Prostate gland (tissue), 2 donors: ENCODE measurements around the gene CHAF1A. TPM values are rescaled to one million over a fixed set of nuclear protein-coding genes. Genes with fewer than 3 reads are reported as not detected.
A peak's percentile ranks its signal among the peaks of the same experiment; 100 is the strongest.

Source experiments
- DNase-seq: peaks from one replicate; pipeline ENCODE4 v3.0.0-alpha.2; 2019; ENCODE audit warnings: low spot score
- H3K27ac ChIP-seq, 2 donors: fragments of 200-600 bp; sonication (generic); 2 replicates each; pipeline ENCODE4 v1.5.1; 2017 to 2019
- H3K27me3 ChIP-seq: fragments of 200-600 bp; sonication (generic); replicated peaks from 2 replicates; pipeline ENCODE4 v1.5.1; 2019; ENCODE audit not compliant: insufficient read depth
- H3K36me3 ChIP-seq, 2 donors: fragments of 200-600 bp; sonication (generic); 1 replicate in 1 of 2; 2 replicates in 1 of 2; pipeline versions ENCODE4 v1.5.1 to v1.8.1; 2017 to 2019
- H3K4me1 ChIP-seq: fragments of 200-600 bp; sonication (generic); replicated peaks from 2 replicates; pipeline ENCODE4 v1.5.1; 2019
- H3K4me3 ChIP-seq, 2 donors: fragments of 200-600 bp; sonication (generic); 2 replicates each; pipeline ENCODE4 v1.5.1; 2017 to 2019
- H3K9me3 ChIP-seq: fragments of 200-600 bp; sonication (generic); 2 replicates; pipeline ENCODE4 v1.5.1; 2017
- CTCF ChIP-seq, 4 experiments: fragments of 200-600 bp in 2 of 4; fragments of 450-650 bp in 2 of 4; sonication (generic) in 2 of 4; IDR thresholded peaks; 1 replicate in 3 of 4; 2 replicates in 1 of 4; pipeline ENCODE4 v1.5.1; 2016 to 2019; ENCODE audit warnings: antibody characterized with exemption in 4 of 4, mild to moderate bottlenecking in 2 of 4, moderate library complexity in 2 of 4
- POLR2A ChIP-seq: fragments of 450-650 bp; IDR thresholded peaks from one replicate; pipeline ENCODE4 v1.6.1; 2016; ENCODE audit warnings: antibody characterized with exemption, mild to moderate bottlenecking
- POLR2AphosphoS5 ChIP-seq: sonication (generic); formaldehyde crosslinking; IDR thresholded peaks from one replicate; pipeline ENCODE4 v1.6.1; 2017; ENCODE audit warnings: antibody characterized with exemption
- WGBS: methylation state at CpG from one replicate; pipeline ENCODE4 v1.1.5; 2018; 5-methylcytosine and 5-hydroxymethylcytosine counted together
- intact Hi-C: fragments of 100-400 bp; cut with DNase I; formaldehyde crosslinking; loops from one replicate; pipeline ENCODE4 v1.14.2; 2022
- total RNA-seq, 2 donors: library from RNA; depleted of rRNA; stranded (reverse); fragments of >200 nt; gene quantifications; one replicate each; pipeline ENCODE4 v1.1.0, GENCODE V29; 2016

Gene CHAF1A
- total RNA-seq, 2 donors from 2014 or later, result 13.0 to 18.1 TPM

- Histone ChIP-seq H3K36me3 (peaks cover 0 to 10% of the 10 kb centered on the region in 2 donors), H3K9me3 (no peaks in the 10 kb centered on the region), H3K27ac (no peak overlapping the region), H3K27me3 (no peaks in the 10 kb centered on the region), H3K4me1 (no peaks in the 10 kb centered on the region), H3K4me3 (no peak overlapping the region)
- no peak for DNase-seq
- 63% methylated on average over 13 of the region's 23 CpGs for WGBS
- intact Hi-C loops, result no loop called here
- TF ChIP-seq POLR2AphosphoS5 (no peak), CTCF (IDR thresholded peaks at IDR 0.05) (no peak), POLR2A (no peak)
These were observed 45.2 kb upstream of the CHAF1A start for GRCh38 chr19:4357095-4357797.

- H3K36me3 ChIP-seq, result peaks cover 0 to 17% of the 10 kb centered on the region in 2 donors
- DNase-seq, result no peak
- no peak for TF ChIP-seq CTCF (IDR thresholded peaks at IDR 0.05)
- TF ChIP-seq POLR2AphosphoS5, result no peak
- no peak for TF ChIP-seq POLR2A
These were observed 44.5 kb upstream of the CHAF1A start for GRCh38 chr19:4357921-4358326.

GRCh38 chr19:4358709-4359626, 43.5 kb upstream of the CHAF1A start:
- Histone ChIP-seq H3K4me3 (no peak overlapping the region), H3K36me3 (peaks cover 0 to 28% of the 10 kb centered on the region in 2 donors), H3K27ac (no peak overlapping the region), H3K27me3 (no peaks in the 10 kb centered on the region), H3K4me1 (no peaks in the 10 kb centered on the region), H3K9me3 (no peaks in the 10 kb centered on the region)
- TF ChIP-seq POLR2AphosphoS5 (no peak), POLR2A (no peak), CTCF (IDR thresholded peaks at IDR 0.05) (no peak)
- DNase-seq, result no peak
- WGBS, result 91% methylated on average over 19 of the region's 25 CpGs
- intact Hi-C loops, result no loop called here

More at GRCh38 chr19:4357921-4358326, 44.5 kb upstream of the CHAF1A start:
- H3K4me1 ChIP-seq, result no peaks in the 10 kb centered on the region
- H3K27ac ChIP-seq, result no peak overlapping the region
- no peaks in the 10 kb centered on the region for H3K9me3 ChIP-seq
- H3K27me3 ChIP-seq, result no peaks in the 10 kb centered on the region
- WGBS, result 85% methylated on average over 16 of the region's 16 CpGs
- intact Hi-C loops, result no loop called here
- H3K4me3 ChIP-seq, result no peak overlapping the region

- H3K27ac ChIP-seq, result peak overlapping the region in 1 of 2 donors; percentile 55
These were observed 42.8 kb upstream of the CHAF1A start for GRCh38 chr19:4359627-4360000.

More at GRCh38 chr19:4359627-4360000, 42.8 kb upstream of the CHAF1A start:
- intact Hi-C loops, result no loop called here
- Histone ChIP-seq H3K9me3 (no peaks in the 10 kb centered on the region), H3K36me3 (peaks cover 0 to 28% of the 10 kb centered on the region in 2 donors), H3K4me1 (no peaks in the 10 kb centered on the region), H3K4me3 (no peak overlapping the region), H3K27me3 (no peaks in the 10 kb centered on the region)
- 69% methylated on average over 13 of the region's 13 CpGs for WGBS
- TF ChIP-seq POLR2AphosphoS5 (no peak), POLR2A (no peak), CTCF (IDR thresholded peaks at IDR 0.05) (no peak)
- DNase-seq, result no peak
